ENCODE data around the gene CRACR2A.
A peak's percentile ranks its signal among the peaks of the same experiment; 100 is the strongest.

Gene CRACR2A

GRCh38 chr12:3578557-3578956, 174.4 kb downstream of the CRACR2A start:
- no peak for TF ChIP-seq EGR1 (IDR thresholded peaks at IDR 0.05)
- TF ChIP-seq, protein P1, sequence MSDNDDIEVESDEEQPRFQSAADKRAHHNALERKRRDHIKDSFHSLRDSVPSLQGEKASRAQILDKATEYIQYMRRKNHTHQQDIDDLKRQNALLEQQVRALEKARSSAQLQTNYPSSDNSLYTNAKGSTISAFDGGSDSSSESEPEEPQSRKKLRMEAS (IDR thresholded peaks at IDR 0.05): no peak
- TF ChIP-seq CREB1 (IDR thresholded peaks at IDR 0.05; ENCODE audit: low read depth): no peak
- TF ChIP-seq, protein P2, sequence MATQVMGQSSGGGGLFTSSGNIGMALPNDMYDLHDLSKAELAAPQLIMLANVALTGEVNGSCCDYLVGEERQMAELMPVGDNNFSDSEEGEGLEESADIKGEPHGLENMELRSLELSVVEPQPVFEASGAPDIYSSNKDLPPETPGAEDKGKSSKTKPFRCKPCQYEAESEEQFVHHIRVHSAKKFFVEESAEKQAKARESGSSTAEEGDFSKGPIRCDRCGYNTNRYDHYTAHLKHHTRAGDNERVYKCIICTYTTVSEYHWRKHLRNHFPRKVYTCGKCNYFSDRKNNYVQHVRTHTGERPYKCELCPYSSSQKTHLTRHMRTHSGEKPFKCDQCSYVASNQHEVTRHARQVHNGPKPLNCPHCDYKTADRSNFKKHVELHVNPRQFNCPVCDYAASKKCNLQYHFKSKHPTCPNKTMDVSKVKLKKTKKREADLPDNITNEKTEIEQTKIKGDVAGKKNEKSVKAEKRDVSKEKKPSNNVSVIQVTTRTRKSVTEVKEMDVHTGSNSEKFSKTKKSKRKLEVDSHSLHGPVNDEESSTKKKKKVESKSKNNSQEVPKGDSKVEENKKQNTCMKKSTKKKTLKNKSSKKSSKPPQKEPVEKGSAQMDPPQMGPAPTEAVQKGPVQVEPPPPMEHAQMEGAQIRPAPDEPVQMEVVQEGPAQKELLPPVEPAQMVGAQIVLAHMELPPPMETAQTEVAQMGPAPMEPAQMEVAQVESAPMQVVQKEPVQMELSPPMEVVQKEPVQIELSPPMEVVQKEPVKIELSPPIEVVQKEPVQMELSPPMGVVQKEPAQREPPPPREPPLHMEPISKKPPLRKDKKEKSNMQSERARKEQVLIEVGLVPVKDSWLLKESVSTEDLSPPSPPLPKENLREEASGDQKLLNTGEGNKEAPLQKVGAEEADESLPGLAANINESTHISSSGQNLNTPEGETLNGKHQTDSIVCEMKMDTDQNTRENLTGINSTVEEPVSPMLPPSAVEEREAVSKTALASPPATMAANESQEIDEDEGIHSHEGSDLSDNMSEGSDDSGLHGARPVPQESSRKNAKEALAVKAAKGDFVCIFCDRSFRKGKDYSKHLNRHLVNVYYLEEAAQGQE (IDR thresholded peaks at IDR 0.05; ENCODE audit: low read depth): peak; percentile 53; the same call in 1 of the 2 replicates

DNA sequence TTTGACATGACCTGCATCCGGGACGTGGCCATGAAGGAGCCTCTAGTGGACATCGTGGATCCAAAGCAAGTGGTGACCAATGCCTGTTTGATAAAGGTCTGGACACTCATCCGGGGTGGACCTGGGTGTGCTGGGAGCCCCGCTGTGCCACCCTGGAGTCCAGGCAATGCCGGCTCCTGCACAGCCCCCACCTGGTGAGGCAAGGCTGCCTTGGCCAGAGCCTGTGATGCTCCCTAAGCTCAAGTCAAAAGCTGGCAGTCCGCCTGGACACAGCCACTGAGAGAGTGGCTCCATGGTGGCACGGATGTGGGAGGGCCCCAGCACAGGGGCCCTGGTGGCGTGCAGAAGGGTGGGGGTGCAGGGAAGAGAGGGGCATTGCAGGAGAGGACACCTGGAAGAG, 176.0 kb downstream of the CRACR2A start:
- no peak for TF ChIP-seq ZBTB7A (IDR thresholded peaks at IDR 0.05; ENCODE audit: low read depth)
- no peak for TF ChIP-seq FOXM1 (IDR thresholded peaks at IDR 0.05; ENCODE audit: borderline replicate concordance, low read depth)
- no peak for TF ChIP-seq TEAD4 (IDR thresholded peaks at IDR 0.05)
- no peak for TF ChIP-seq YY1 (IDR thresholded peaks at IDR 0.05; ENCODE audit: low read depth)
- TF ChIP-seq, protein P1 (IDR thresholded peaks at IDR 0.05): no peak
- no peak for TF ChIP-seq NFIC (IDR thresholded peaks at IDR 0.05)
- no peak for TF ChIP-seq CREB1 (IDR thresholded peaks at IDR 0.05; ENCODE audit: low read depth)
- no peak for TF ChIP-seq EGR1 (IDR thresholded peaks at IDR 0.05)
- TF ChIP-seq TCF12 (IDR thresholded peaks at IDR 0.05; ENCODE audit: low read depth): no peak
- TF ChIP-seq RAD21 (IDR thresholded peaks at IDR 0.05; ENCODE audit: low read depth): no peak
- TF ChIP-seq, protein P3, sequence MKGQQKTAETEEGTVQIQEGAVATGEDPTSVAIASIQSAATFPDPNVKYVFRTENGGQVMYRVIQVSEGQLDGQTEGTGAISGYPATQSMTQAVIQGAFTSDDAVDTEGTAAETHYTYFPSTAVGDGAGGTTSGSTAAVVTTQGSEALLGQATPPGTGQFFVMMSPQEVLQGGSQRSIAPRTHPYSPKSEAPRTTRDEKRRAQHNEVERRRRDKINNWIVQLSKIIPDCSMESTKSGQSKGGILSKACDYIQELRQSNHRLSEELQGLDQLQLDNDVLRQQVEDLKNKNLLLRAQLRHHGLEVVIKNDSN (IDR thresholded peaks at IDR 0.05): no peak
- TF ChIP-seq EP300 (IDR thresholded peaks at IDR 0.05; ENCODE audit: borderline replicate concordance): no peak
- TF ChIP-seq CEBPB (IDR thresholded peaks at IDR 0.05): no peak
- TF ChIP-seq TAF1 (IDR thresholded peaks at IDR 0.05; ENCODE audit: low read depth): no peak

DNA sequence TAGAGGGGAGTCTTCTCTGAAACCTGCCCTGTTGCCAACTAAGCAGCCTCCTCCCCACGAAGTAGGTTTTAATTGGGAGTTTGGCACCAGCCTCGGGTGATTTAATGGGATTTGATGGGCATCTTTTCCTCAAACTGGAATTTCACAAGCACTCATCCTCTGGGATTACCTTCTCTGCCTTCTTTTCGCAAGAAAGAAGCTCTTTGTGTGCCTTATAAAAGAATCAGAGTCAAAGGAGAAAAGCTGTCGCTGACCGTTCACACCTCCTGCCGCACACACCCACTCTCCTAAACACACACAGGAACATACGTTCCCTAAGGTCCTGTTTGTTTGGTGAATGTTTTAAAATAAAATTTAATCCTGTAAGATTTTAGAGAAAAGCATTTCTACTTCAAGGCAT, 177.9 kb downstream of the CRACR2A start:
- TF ChIP-seq CREB1 (IDR thresholded peaks at IDR 0.05; ENCODE audit: low read depth): no peak
- TF ChIP-seq, protein P2 (IDR thresholded peaks at IDR 0.05; ENCODE audit: low read depth): no peak

- TF ChIP-seq, protein P3 (IDR thresholded peaks at IDR 0.05): no peak
- no peak for TF ChIP-seq EP300 (IDR thresholded peaks at IDR 0.05; ENCODE audit: borderline replicate concordance)
- TF ChIP-seq, protein P2 (IDR thresholded peaks at IDR 0.05; ENCODE audit: low read depth): no peak
- TF ChIP-seq TEAD4 (IDR thresholded peaks at IDR 0.05): no peak
- no peak for TF ChIP-seq TAF1 (IDR thresholded peaks at IDR 0.05; ENCODE audit: low read depth)
- no peak for TF ChIP-seq FOXM1 (IDR thresholded peaks at IDR 0.05; ENCODE audit: borderline replicate concordance, low read depth)
- TF ChIP-seq CREB1 (IDR thresholded peaks at IDR 0.05; ENCODE audit: low read depth): no peak
- TF ChIP-seq YY1 (IDR thresholded peaks at IDR 0.05; ENCODE audit: low read depth): no peak
- TF ChIP-seq ZBTB7A (IDR thresholded peaks at IDR 0.05; ENCODE audit: low read depth): no peak
Observed at GRCh38 chr12:3572560-3572959, 180.3 kb downstream of the CRACR2A start.

DNA sequence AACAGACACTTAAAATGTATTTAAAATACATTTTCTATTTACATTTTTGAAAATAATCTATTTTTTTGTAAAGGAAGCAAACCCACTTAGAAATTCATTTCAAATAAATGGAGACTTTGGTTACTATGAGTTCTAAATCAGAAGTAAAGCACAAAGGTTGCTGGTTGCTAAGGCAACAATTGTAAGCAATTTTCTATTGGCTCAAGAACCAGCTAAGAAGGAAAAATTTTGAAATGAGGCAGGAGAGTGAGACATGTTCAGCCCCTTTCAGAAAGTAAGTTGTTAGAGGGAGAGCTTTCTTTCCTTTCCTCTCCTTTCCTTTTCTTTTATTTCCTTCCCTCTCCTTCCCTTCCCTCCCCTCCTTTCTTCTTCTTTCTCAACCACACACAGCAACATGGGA, 181.2 kb downstream of the CRACR2A start:
- no peak for TF ChIP-seq TCF12 (IDR thresholded peaks at IDR 0.05; ENCODE audit: low read depth)
- no peak for TF ChIP-seq CREB1 (IDR thresholded peaks at IDR 0.05; ENCODE audit: low read depth)
- TF ChIP-seq TEAD4 (IDR thresholded peaks at IDR 0.05): no peak
- TF ChIP-seq, protein P1 (IDR thresholded peaks at IDR 0.05): no peak
- no peak for TF ChIP-seq NFIC (IDR thresholded peaks at IDR 0.05)
- TF ChIP-seq, protein P2 (IDR thresholded peaks at IDR 0.05; ENCODE audit: low read depth): no peak
- no peak for TF ChIP-seq FOXM1 (IDR thresholded peaks at IDR 0.05; ENCODE audit: borderline replicate concordance, low read depth)
- TF ChIP-seq TAF1 (IDR thresholded peaks at IDR 0.05; ENCODE audit: low read depth): no peak
- no peak for TF ChIP-seq ZBTB7A (IDR thresholded peaks at IDR 0.05; ENCODE audit: low read depth)
- no peak for TF ChIP-seq EP300 (IDR thresholded peaks at IDR 0.05; ENCODE audit: borderline replicate concordance)
- no peak for TF ChIP-seq YY1 (IDR thresholded peaks at IDR 0.05; ENCODE audit: low read depth)
- TF ChIP-seq RAD21 (IDR thresholded peaks at IDR 0.05; ENCODE audit: low read depth): no peak
- TF ChIP-seq CEBPB (IDR thresholded peaks at IDR 0.05): no peak
- TF ChIP-seq, protein P3 (IDR thresholded peaks at IDR 0.05): no peak
- no peak for TF ChIP-seq EGR1 (IDR thresholded peaks at IDR 0.05)

Data from Ishikawa (cell line).